Dermis blood vessel endothelial cell (primary cell): Measurements from ENCODE around the gene RETN. TPM values are rescaled to one million over a fixed set of nuclear protein-coding genes. Genes with fewer than 3 reads are reported as not detected.
A peak's percentile ranks its signal among the peaks of the same experiment; 100 is the strongest.

Source experiments
- DNase-seq: peaks from one replicate; pipeline ENCODE4 v3.0.0; 2010
- total RNA-seq: library from RNA; depleted of rRNA; stranded (reverse); fragments of >200 nt; gene quantifications from 2 replicates; pipeline ENCODE4 v1.2.3, GENCODE V29; 2014

The RETN gene
- not detected in 2 replicates for total RNA-seq

GRCh38 chr19:7668842-7669241 is at the start of gene RETN:
RETN (plus strand) TSS chr19:7669049; CDS start chr19:7669327, 278 bp downstream.
- no peak for DNase-seq

DNA sequence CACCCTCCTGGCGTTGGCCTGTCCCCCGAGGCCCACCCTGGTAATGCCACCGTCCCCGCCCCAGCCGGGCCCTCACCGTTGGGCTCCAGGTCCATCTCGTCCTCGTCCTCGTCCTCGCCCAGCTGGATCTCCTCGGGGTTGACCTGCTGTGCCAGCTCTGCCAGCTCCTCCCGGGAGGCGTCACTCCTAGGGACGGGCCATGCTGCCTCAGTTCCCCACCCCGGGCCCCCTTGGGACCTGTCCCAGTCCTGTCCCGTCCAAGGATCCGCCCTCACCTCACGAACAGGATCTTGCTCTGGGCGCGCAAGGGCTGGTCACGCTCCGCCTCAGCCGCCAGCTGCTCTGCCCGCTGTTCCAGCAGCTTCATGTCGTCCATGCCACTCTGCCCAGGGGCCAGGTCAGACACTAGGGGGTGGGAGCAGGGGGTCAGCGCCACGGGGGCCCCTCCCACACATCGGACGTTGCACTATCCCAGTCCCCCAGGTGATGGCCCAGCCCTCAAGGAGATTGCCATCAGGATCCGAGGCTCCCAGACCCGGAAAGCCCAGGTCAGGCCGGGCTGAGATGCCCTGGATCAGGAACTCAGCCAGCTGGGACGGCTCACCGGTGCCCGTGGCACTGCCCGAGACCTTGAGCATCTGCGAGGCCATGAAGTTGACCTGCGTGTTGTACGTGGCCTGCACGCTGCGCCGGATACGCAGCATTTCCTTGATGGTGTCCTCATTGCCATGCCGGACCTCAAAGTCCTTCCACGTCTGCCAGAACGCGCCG is 49.0 kb upstream of the RETN start:
- no peak for DNase-seq

DNA sequence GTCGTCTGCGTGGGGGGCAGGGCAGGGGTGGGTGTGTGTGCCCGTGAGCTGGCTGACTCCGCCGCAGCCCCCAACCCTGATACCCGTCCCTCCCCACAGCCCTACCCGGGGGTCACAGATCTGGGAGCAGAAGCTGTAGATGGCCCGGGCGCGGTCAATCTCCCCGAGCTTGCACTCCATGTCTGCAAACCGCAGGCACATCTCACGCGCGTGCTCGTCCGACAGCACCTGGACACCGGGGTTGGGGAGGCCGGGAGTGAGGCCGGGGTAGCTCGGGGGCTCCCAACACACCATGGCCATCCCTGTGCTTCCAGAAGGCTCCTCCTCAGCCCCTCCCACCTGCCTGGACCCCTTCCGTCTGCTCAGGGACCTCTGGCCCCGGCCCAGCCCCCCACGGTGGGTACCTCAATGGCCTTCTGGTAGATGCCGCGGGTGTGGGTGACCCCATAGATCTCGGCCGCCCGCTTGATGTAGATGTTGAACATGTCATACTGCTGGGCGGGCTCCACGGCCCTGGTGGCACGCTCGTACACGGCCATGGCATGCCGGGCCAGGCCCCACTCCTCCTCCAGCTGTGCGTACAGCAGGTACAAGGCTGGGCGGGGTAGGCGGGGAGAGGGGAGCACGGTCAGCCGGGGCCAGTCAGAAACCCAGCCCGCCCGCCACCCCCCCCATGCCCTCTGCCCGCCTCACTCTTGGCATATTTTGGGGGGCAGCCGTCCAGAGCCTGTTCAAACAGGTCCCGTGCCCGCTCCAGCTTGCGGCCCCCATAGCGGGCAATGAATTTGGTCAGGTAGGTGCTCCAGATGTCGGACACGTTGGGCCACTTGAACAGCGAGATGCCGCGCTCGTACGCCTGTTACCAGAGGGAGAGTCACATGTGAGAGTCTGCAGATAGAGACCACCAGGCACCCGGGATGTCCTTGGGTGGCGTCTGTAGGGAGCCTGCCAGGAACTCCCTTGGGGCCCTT is 48.1 kb upstream of the RETN start:
- no peak for DNase-seq

- no peak for DNase-seq
Observed at GRCh38 chr19:7622933-7623685, 45.7 kb upstream of the RETN start.

DNA sequence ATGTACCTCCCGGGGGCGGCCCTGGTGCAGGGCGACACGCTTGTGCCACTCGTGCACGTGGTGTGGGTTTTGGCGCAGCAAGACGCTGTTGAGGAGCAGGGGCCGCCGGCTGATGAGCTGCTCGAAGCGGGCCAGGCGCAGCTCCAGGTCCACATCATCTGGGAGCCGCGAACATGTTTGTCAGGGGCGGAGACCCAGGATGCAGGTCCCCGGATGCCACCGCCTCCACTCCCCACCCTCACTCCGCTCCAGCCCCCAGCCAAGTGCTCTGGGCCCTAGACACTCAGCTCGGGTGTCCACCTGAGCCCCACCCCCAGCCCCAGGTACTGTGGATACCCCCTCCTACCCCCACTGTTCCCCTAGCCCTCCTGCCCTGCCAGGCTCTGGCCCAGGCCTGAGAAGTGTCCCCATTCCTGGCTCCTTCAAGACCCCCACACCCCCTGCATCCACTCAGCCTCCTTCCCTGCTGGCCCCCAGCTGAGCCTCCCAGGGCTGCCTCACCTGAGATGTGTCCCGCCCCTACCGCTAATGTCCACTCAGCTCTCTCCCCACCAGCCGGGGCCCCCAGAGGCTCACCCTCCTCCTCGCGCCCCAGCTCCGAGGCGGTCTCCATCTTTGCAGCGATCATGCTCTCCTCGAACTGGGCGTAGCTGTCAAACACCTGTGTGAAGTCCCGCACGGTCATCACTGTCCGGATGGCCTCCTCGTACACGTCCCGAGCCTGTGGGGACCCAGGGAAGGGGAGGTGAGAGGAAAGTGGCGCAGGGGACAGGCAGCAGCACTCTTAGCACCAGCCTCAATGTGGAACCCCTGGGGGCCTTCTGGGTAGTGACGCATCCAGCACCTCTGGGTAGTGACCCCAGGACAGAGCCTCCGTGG is 44.9 kb upstream of the RETN start:
- no peak for DNase-seq

GRCh38 chr19:7624810-7625209 is 44.0 kb upstream of the RETN start:
- no peak for DNase-seq

GRCh38 chr19:7625763-7626372 is 43.0 kb upstream of the RETN start:
- DNase-seq: no peak

- DNase-seq: no peak
Observed at GRCh38 chr19:7627166-7627565, 41.7 kb upstream of the RETN start.

GRCh38 chr19:7628589-7629311 is 40.1 kb upstream of the RETN start:
- no peak for DNase-seq

DNA sequence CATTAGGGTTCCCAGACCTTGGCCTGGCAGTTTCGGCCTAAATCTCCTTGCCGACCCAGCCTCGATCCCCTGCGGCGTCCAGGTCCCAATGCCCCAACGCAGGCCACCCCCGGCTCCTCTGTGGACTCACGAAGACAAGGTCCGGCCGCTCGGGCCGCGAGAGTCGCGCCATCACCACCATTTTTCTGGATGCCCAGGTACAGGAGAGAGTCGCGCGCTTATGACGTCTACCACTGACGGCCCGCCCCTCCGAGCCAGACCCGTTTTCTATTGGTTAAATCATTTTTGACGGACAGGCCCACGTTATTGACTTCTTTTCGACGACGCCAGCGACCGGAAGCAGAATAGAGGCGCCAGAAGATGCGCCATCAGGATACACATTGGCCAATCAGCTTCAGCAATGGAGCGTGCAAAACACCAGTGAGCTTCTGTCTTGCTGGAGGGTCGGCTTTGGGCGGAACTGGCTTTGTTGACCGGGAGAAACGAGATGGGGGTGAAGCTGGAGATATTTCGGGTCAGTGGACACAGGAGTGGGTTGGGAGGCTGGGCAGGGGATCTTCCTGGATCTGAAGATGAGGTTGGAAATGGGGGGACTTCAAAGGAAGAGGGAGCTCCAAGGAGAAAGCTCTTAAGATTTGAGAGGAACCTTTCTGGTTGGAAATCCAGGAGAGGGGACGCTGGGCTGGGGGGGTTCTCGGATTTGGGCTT is 39.3 kb upstream of the RETN start, which contains the start of the genes PET100 and XAB2:
TSS of gene PET100 (plus strand) at position 447 of the 708 bp plus-strand sequence. CDS start at position 488, 41 bp downstream.
TSS of gene XAB2 (minus strand) at position 199 of the 708 bp plus-strand sequence. CDS start at position 181, 18 bp downstream.
- DNase-seq: peak; percentile 99

DNA sequence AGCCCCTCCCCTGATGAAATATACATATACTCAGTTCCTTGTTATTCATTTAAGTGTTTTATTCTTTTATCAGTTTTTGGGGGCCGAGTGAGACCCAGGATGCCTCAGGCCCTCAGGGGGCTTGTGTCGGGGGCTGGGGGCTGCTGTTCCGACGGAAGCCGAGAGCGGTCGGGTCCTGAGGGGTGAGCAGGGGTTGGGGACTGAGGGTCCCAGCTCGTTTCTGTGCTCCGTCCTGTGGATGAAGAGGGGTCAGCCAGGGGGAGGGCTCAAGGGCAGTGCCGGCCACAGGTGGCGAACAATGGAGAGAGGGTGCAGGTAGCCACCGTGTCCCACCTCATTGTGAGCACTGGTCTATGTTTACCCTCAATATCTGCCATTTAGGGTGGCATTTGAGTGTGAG is 37.3 kb upstream of the RETN start:
- DNase-seq: no peak

GRCh38 chr19:7632340-7633203 is 36.3 kb upstream of the RETN start:
- DNase-seq: no peak

GRCh38 chr19:7633698-7634097 is 35.2 kb upstream of the RETN start, which contains the start of gene PCP2:
PCP2 (minus strand) TSS chr19:7633719; CDS start chr19:7633457, 262 bp downstream.
- DNase-seq: no peak

GRCh38 chr19:7635670-7636069 is 33.2 kb upstream of the RETN start:
- no peak for DNase-seq

DNA sequence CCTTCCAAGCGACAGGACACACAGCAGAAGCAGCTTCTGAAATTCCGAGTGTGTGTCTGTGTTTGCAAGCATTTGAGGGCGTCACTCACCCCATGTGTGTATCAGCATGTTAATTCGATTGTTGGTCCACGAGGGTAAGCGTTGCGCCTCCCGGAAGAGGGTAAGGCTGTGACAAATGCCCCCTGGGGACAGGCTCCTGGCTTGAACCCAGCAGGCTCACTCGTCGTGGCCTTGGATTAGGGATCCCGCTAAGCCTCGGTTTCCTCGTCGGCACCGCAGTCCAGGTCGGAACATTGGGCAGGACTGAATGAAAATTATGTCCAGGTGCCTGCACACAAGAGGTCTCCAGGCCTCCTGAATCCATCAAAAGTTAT is 32.5 kb upstream of the RETN start:
- DNase-seq: no peak

DNA sequence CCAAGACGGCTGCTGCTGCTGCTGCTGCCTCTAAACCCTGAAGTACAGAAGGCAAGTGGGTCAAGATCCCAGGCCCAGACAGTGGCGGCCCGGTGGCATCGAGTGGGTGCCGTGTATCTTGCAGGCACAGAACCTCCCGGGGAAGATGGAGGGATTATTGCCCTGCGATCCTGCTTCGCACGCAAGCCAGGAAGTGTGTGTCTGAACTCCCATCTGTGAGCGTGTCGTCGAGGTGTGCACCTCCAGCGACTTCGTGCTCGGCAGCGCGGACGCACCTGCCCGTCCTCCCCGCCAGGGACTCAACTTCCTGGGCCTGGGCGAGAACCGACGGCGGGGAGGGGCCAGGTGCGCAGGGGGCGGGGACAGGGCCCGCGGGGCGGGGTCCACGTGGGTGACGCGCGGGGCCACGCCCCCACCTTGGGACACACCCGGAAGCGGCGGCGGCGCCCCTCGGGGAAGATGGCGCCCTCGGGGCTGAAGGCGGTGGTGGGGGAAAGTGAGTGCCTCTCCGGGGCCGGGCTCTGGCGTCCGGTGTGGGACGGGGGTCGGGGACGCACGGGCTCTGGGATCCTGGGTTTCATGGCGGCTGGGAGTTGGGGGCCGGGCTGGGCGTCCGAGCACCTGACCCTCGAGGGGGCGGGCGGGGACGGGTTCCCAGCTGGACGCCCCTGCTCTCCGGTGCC is 32.0 kb upstream of the RETN start, which contains the start of gene STXBP2:
TSS of gene STXBP2 (plus strand) at position 420 of the 683 bp plus-strand sequence. CDS start at position 460, 40 bp downstream.
- DNase-seq: peak; percentile 59

DNA sequence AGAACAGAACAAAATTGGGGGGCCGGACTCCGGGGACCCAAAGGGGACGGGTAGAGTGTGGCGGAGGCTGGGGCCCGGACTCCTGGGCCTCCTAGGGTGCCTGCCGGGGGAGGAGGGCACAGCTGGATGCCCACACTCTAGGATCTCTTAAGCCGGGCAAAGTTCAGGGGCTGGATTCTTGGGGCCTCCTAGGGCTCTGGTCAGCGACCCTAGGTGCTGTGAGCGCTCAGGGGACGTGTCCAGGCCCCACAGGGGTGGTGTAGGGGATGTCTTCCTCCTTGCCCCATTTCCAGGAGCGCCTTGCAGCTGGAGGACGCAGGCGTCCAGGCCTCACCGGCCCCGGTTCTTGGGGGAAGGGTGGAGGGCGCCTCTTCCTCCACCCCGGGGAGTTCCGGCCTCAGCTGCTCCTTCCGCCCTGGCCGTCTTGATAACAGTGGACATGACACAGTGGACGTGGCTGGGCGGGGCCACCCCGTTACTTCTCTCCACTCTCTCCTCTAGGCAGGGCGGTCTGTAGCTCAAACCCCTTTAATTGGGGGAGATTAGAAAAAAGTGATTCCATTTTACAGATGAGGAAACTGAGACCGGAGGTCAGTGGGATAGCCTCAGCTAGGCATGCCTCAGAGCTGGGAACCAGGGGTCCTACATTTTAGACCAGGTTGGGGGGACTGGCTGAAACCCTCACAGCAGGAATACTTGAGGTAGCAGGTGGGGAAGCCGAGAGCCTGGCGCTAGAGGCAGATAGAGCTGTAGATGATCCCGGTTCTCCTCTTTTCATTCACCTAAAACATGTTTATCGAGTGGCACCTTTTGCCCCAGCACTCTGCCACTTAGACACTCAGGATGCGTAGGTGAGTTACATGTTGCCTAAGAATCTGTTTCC is 31.2 kb upstream of the RETN start:
- peak; percentile 35 for DNase-seq
